ENCODE results near the gene EFHB.

- no peak for TF ChIP-seq POLR2A (IDR thresholded peaks at IDR 0.05; ENCODE audit: low read depth, low read length)
- no peak for TF ChIP-seq TAF1 (IDR thresholded peaks at IDR 0.05; ENCODE audit: borderline replicate concordance, low read depth, low read length)
These were observed 12.2 kb upstream of the EFHB start for GRCh38 chr3:19945969-19946831.

Data from GM12892 (cell line).